Fibroblast of peridontal ligament (primary cell): ENCODE data around the gene IGF1.
A peak's percentile ranks its signal among the peaks of the same experiment; 100 is the strongest.
"Not testable (repeated sequence)": the region's sequence is repeated elsewhere in the genome, so short reads cannot be mapped to it uniquely, and the experiment has no call there.

Experiments used
- DNase-seq: peaks from one replicate; pipeline ENCODE4 v3.0.0-alpha.2; 2010; ENCODE audit errors: extremely low read depth

IGF1 gene

DNA sequence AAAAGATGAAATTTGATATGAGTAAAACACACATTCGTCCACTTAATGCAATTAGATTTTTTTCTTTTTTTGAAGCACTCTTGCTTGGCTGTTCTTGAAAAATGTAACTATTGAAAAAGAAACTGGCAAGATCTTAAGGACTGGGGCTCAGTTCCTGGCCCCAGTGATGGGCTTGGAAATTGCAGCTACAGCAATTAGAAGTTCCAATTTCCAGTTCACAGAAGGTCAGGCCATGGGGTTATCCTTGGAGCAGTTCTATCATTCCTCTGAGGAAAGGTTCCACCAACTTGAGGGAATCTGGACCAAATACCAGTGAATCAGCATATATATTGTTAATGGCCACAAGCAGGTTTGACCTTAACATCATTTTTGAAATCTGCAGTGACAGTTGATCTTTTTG lies 18.9 kb downstream of the IGF1 start:
- no peak for DNase-seq

DNA sequence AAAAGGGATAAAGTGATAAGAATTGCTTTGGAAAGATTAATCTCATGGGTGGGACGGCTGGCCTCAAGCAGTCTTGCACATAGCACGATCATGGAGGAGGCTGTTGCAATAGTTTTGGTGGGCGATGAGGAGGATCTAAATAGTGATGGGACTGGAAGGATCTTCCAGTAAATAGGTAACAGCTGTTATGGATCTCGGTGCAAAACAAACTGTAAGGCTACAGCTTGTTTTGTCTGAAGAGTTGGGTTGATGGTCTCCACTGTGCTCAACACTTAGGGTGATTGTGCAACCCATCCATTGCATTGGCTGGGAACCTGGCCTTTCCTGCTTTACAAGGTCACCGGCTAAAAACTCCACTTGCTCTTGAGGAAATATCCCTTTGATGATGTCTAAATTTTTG lies 21.0 kb downstream of the IGF1 start:
- no peak for DNase-seq

DNA sequence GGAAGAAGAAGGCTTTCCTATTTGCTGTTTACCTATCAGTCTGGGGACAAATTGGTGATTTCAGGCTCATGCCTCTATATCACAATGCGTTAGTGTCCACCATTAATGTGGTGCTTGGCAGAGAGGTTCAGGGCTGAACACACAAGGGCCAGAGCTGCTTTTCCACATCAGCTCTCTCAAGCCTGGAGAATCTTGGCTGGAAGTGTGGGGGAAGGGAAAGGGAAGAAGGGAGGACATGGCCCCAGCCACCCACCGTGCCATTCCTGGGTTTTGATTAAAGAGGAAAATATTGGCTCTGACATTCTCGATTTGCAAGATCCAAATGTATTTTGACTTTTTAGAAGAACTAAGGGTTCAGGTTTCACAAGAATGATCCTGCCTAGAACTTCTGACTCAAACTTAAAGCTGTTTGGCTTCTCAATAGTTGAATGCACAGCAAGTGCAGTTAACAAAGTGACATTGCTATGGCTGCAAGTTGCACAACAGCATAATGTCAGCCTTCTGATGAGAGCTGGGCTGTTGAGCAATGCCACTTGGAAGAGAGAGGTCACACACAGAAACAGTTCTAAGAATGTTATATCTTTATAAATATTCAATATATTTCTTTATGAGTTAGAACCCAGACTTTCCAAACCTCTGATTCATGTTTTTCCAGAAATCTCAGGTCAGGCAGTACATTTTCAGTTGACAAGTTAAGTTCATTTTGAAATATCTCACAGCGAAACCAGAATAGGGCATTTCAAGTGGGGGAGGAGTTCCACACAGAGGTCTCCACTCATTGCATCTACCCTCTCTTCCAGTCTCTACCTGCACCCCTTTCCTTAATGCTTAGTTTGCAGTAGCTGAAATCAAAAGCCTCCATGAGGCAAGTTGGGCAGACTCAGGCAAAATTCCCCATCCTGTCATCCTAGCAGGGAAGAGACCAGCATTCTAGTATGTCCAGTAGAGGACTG lies 25.3 kb downstream of the IGF1 start:
- DNase-seq = peak; percentile 27

DNA sequence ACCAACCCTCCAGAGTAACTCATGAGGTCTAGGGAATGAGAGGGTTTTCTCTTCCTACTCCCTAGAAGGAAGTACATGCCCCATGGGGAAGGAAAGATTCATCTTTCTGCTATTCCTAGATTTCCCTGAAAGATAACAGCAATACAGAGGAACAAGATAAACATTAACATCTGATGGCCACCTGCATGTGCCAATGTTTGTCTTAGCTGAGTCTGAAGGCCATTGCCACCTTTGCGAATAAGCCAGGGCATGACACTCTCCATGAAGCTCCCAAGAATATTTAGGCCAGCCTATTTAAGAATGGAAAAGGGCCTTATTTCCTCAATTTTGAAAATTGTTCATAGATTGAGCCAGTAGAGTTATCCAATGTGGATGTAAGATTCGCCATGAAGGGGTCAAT lies 26.0 kb downstream of the IGF1 start:
- DNase-seq = no peak

DNA sequence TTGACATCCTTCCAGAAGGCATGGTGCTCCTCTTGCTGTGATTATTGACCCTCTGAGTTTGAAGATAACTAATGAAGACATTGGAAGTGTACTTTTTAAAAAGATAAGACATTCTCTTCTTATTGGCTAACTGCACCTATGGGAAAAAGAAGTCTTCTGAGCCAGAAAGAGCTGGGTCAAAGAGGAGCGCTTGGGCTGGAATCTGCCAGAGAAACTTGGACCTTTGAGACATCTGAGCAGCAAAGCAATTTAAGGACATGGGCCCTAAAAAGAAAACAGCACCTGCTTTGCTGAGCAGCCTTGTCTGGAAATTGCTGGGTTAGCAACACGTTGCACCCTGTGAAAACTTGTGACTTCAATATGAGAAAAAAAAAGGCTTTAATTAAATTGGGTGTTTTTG lies 27.8 kb downstream of the IGF1 start:
- DNase-seq = no peak

DNA sequence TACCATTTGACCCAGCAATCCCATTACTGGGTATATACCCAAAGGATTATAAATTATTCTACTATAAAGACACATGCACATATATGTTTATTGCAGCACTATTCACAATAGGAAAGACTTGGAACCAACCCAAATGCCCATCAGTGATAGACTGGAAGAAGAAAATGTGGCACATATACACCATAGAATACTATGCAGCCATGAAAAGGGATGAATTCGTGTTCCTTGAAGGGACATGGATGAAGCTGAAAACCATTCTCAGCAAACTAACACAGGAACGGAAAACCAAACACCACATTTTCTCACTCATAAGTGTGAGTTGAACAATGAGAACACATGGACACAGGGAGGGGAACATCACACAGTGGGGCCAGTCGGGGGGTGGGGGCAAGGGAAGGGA lies 31.3 kb downstream of the IGF1 start:
- DNase-seq = not testable (repeated sequence)

DNA sequence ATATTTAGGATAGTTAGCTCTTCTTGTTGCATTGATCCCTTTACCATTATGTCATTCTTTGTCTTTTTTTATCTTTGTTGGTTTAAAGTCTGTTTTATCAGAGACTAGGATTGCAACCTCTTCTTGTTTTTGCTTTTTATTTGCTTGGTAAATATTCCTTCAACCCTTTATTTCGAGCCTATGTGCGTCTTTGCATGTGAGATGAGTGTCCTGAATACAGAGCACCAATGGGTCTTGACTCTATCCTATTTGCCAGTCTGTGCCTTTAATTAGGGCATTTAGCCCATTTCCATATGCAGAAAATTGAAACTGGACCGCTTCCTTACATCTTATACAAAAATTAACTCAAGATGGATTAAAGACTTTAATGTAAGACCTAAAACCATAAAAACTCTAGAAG lies 32.9 kb downstream of the IGF1 start:
- DNase-seq = not testable (repeated sequence)

DNA sequence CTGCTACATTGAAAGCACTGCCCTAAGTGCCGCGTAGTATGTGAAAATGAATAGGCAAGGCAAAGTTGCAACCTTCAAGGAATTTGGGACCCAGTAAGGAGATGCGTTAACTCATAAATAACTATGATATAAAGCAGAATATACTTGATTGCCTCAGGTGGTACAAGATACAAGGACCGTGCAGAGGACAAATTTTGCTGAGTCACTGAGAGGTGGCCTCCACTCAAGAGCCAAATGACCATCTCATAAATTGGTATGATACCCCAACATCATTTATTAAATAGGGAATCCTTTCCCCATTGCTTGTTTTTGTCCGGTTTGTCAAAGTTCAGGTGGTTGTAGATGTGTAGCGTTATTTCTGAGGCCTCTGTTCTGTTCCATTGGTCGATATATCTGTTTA lies 35.7 kb downstream of the IGF1 start:
- DNase-seq = no peak

DNA sequence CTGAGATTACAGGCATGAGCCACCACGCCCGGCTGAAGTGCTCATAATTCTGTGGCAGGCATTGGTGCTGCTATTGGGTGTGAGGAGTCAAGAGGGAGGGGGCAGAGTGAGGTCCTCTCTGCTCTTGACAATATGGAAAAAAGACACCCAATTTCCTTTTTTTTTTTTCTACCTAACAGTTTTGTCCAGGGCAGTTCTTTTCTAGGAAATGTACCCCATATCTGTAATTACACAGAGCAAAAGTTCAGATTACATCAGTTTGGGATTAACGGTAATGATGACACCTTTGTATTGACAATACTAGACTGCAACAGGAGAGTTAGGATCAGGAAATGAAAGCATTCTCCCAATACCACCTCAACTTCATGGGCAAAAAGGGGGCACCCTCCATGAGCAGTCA lies 36.3 kb downstream of the IGF1 start:
- no peak for DNase-seq

DNA sequence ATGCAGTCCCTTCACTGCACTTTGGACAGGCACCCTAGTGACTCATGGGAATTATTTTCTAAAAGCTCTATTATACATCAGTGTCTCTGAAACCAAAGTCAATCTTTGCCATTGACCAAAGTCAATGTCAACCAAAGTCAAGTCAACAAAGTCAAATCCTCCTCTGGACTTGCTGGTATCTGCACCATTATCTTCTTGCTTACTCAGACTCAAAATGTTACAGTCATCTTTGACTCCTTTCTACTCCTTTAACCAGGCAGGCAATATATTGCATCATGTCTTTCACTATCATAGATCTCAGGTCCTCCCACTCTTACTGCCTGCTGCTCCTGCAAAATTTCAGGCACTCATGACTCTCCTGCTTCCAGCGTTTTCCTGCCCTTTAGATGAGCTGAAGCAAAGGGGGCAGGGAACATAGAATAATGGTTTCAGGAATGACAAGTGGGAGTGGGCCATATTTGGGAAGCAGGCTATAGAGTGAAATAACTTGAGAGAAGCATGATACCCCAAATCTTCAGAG lies 39.2 kb downstream of the IGF1 start:
- no peak for DNase-seq

DNA sequence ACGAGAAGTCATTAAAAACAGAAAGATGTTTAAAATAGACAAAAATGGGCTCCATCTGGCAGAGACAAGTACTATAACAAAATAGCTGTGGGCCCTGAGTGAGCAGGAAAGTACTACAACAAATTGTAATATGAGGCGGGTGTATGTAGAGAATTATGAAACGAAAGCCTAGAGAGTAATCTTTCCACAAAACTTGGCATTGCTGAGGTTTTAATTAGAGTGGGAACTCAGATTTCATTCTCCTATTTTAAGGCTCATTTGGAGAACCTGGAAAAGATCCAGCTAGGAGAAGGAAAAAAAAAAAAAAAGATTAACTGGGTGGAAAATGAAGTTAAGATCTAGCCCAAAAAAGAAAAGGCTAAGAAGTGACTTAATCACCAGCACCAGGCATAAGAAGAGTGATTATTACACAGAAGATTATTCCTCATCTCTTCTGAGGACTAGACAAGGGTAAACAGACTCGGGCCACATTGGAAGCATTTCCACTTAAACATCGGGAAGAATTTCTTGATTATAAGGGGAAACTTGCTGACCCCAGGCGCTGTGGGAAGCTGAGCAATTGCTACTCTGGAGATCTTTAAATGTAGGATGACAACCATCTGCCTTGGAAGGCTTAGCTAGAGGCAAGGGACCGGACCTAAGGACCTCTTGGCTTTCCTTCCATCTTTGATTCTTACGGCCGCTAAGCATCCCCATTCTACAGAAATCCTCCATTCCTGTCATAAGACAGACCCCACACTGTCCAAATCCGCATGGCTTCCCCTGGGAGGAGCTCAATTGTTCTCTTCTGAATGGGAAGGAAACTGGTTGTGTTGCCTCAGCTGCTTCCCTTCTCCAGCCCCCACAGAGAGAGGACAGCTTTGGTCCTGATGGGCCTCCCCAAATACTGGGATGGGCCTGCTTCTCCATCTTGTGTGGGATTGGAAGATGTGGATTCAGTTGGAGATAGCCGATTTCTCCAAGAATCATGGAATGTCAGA lies 40.6 kb downstream of the IGF1 start:
- DNase-seq = peak; percentile 60

DNA sequence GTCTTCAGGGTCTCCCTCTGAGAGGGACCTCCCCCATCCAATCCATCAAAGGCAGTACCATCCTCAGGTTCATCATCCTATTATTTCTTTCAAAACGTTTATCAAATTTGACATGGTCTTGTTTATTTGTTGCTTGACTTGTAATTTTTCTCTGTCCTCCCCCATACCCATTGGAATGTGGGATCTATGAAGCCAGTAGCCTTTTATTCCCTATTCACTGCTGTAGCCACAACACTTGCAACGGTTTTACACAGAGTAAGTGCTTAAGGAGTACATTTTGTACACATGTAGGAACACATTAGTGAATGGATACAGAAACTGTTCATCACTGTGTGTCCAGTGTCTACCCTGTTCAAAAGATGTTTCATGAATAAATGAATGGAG lies 41.5 kb downstream of the IGF1 start:
- no peak for DNase-seq

DNA sequence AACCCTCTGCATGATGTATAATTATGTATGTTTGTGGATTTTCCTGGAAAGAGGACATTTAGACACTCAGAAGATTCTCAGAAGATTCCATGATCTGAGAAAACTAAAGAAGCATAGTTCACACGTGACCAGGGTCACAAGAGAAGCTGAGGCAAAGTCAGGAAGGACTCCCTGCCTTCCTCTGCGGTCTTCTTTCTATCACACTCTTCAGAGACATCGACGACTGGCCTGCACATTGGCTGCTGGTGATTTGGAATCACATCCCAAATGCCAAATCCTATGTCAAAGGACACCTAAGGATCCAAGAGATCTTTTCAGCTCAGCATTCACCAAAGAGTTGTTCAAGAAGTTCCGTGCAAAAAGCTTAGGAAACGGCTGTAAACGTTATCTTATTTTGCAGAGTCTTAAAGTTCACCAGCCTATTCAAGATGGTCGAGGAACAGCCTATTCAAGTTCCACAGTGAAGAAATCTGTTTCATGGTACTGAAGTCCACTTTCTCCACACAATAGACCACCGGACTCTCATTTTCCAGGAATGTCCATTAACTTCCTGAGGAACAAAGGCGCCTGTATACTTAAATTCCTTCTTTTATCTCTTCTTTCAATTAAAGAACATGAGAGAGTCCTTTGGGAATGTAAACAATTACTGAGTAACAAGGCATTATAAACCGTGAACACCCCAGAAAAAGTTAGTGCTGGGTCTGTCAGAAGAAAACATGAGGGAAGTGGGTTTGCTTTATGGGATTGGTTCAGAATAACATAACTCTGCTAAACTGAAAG lies 42.1 kb downstream of the IGF1 start:
- no peak for DNase-seq

DNA sequence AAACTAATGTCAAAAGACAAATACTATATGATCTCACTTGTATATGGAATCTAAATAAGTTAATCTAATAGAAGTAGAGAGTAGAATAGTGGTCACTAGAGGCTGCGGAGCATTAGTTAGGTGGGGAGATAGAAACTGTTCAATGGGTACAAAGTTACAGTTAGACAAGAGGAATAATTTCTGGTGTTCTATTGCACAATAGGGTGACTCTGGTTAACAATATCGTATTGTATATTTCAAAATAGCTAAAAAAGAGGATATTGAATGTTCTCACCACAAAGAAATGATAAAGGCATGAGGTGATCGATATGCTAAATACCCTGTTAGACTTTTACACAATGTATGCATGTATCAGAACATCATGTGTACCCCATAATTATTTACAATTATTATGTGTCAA lies 42.9 kb downstream of the IGF1 start:
- DNase-seq = no peak

DNA sequence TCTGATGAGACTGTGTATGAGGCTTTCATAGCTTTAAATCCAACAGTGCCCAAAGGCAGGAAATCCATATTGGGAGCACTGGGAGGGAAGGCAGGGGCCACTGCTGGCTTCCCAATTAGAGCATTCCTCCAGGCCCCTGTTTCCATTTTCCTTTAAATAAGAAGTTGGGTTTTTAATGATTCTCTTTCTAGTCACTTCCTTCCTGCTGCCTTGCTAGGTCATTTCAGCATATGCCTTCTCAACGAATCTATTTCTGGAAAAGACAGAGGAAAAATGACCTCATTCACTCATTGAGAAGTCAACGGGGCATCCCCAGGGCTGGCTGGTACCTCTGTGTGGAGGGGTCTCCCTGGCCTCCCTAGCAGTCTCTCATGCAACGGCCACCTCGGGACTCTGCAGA lies 43.5 kb downstream of the IGF1 start:
- no peak for DNase-seq

DNA sequence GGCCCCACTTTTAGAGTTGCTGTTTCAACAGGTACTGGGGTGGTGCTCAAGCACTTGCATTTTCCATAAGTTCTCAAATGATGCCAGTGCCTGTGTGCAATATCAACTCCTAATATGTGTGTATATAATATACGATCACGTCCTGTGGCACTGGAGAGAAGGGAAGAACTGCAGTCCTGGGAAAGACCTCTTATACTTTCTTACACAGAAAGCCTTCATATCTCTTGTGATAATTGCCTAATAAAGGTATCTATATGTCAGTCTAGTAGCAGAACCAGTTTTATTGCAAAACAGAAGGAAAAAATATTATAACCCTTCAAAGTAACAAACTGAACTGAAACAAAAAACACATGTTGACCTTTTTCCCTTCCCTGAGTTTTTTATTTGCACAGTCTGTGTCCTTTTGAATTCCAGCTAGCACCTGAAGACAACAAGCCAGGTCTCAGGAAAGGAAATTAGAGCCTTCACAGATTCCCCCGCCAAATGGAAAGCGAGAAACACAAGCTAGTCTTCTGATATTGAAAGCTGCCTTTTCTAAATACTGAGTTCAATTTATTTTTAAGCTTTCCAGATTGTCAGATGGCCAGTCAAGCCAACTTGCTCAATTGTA lies 44.4 kb downstream of the IGF1 start:
- no peak for DNase-seq

DNA sequence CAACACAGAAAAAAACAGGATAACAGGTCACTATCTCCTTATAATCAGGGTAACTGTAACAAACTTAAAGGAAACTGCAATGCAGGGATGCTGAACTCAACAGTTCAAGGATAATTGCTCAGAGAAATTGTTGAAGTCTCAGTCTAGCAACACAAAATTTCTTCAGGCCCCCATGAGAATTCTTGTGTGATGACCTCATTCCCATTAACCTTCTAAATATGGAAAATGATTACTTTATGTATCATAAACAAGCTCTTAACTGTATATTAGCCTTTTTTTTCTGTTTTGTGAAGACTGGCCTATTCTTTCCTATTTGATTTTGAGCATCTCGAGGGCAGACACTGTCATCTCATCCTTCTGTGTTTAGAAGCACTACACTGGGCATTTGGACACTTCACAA lies 47.1 kb downstream of the IGF1 start:
- no peak for DNase-seq

DNA sequence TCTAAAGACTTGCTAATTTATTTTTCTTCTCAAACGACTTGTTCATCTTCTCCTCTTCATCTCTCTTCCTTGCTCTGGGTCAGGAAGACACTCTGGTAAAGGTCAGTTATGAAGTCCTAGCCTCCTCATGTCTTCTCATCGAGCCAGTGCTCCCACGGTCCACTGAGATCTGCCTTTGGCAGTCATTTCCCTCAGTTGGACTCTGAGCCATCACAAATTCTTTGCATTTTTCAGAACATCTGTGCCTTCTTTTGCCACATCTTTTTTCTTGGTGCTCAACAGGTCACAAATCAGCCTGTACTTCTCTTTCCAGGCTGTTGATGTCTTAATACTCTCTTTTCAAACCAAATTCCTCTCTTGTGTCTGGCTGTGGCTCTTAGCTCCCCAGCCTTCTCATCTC lies 49.7 kb downstream of the IGF1 start:
- DNase-seq = no peak

DNA sequence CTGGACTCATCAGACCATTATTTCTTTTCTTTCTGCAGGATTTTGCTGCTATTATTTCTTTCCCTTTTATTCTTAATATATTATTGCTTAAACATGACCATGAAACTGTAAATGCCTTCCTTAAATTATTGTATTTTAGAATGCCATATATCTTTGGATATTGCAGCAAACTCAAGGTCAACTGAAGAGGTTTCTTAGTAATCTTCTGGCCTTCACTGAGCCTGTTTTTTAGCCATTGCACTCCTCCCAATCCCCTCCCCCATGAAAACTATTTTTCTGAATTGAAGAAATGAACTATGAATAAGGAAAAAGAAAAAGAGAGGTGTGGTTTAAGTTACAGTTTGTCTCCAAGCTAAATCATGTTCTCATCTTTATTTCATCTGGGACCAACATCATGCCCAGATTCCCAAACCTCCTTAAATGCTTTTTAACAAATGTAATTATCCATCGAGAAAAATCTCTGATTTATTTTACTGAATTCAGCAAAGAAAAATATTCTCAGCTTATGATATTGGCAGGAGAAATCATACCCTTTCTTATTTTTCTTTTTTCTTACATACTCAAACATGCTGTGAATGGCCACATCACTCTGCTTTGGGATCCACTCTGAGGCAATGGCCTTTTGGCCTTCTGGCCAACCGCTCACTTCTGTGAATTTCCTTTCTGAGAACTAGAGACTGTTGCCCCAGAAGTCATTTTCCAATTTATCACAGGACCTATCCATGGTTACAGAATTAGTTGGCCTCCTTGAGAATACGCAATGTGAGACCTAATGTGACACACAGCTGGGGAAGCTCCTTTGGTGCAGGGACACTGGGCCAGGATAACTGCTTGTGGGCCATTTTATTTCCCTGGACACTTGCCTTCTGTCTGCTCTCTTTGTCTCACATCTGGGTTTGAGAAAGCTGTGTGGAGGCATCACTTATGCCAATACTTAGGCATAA lies 50.9 kb downstream of the IGF1 start:
- DNase-seq = no peak

DNA sequence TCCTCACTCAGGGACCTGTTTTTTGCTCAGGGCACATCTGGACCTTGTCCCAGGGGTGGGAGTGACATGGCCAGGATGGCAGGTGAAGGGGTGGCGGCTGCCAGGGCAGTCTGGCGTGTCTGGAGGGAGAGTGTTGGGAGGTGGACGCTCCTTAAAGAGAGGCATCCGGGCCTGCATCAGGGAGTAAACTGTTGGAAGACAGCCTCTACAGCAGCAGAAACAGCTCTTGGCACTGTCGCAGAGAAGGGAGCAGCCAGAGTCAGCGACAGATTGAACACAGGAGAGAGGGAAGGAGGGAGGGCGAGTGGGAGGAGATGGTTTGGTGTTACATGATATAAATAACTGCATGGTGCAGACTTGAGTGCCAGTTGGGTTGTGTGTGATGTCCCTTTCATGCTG lies 52.8 kb downstream of the IGF1 start:
- no peak for DNase-seq
